ENCODE data around the gene ST8SIA1. TPM values are rescaled to one million over a fixed set of nuclear protein-coding genes. Genes with fewer than 3 reads are reported as not detected.

ST8SIA1 gene
- total and polyA plus RNA-seq, 9 donors, result 0.69 to 18.1 (median 4.1) TPM

GRCh38 chr12:22360774-22361173 is 26.3 kb upstream of the ST8SIA1 start:
- Histone ChIP-seq H3K36me3 (no peaks in the 10 kb centered on the region), H3K4me3 (no peak overlapping the region), H3K27ac (no peak overlapping the region), H3K9me3 (no peaks in the 10 kb centered on the region), H3K4me1 (ENCODE audit: insufficient read depth) (no peaks in the 10 kb centered on the region), H3K27me3 (no peaks in the 10 kb centered on the region)
- intact Hi-C loops (cut with DNase I), result no loop called here
- 74 to 84% (median 82%) methylated on average over 5 of the region's 5 CpGs for WGBS, 3 donors
- DNase-seq, result no peak
- TF ChIP-seq CTCF (IDR thresholded peaks at IDR 0.05), result no peak

- intact Hi-C loops (cut with DNase I), result no loop called here
- TF ChIP-seq POLR2A (IDR thresholded peaks at IDR 0.05), result no peak
These were observed 23.0 kb upstream of the ST8SIA1 start for GRCh38 chr12:22357531-22357930.

GRCh38 chr12:22356231-22356630 is 21.7 kb upstream of the ST8SIA1 start:
- TF ChIP-seq POLR2A (IDR thresholded peaks at IDR 0.05), result no peak
- no peak for TF ChIP-seq EP300 (IDR thresholded peaks at IDR 0.05)
- no peak for TF ChIP-seq CTCF (IDR thresholded peaks at IDR 0.05)
- DNase-seq, result no peak

More at GRCh38 chr12:22357531-22357930, 23.0 kb upstream of the ST8SIA1 start:
- Histone ChIP-seq H3K4me3 (no peak overlapping the region), H3K9me3 (no peaks in the 10 kb centered on the region), H3K27me3 (no peaks in the 10 kb centered on the region), H3K27ac (no peak overlapping the region), H3K4me1 (ENCODE audit: insufficient read depth) (no peaks in the 10 kb centered on the region), H3K36me3 (no peaks in the 10 kb centered on the region)
- DNase-seq, result no peak
- 90 to 94% (median 92%) methylated on average over 3 of the region's 3 CpGs for WGBS, 3 donors

GRCh38 chr12:22355011-22355580 is 20.6 kb upstream of the ST8SIA1 start:
- Histone ChIP-seq H3K36me3 (no peaks in the 10 kb centered on the region), H3K9me3 (no peaks in the 10 kb centered on the region), H3K27me3 (no peaks in the 10 kb centered on the region), H3K4me1 (ENCODE audit: insufficient read depth) (no peaks in the 10 kb centered on the region), H3K27ac (no peak overlapping the region), H3K4me3 (no peak overlapping the region)
- DNase-seq, result no peak
- WGBS, 3 donors, result 91 to 98% (median 91%) methylated on average over 5 of the region's 5 CpGs
- intact Hi-C loops (cut with DNase I), result no loop called here
- TF ChIP-seq POLR2A (IDR thresholded peaks at IDR 0.05) (no peak), EP300 (IDR thresholded peaks at IDR 0.05) (no peak), CTCF (IDR thresholded peaks at IDR 0.05) (no peak)

More at GRCh38 chr12:22356231-22356630, 21.7 kb upstream of the ST8SIA1 start:
- H3K27ac ChIP-seq, result no peak overlapping the region
- intact Hi-C loops (cut with DNase I), result no loop called here
- no peaks in the 10 kb centered on the region for H3K9me3 ChIP-seq
- no peaks in the 10 kb centered on the region for H3K4me1 ChIP-seq (ENCODE audit: insufficient read depth)
- no peak overlapping the region for H3K4me3 ChIP-seq
- no peaks in the 10 kb centered on the region for H3K36me3 ChIP-seq
- 84 to 90% (median 88%) methylated on average over 1 of the region's 1 CpG for WGBS, 3 donors
- no peaks in the 10 kb centered on the region for H3K27me3 ChIP-seq

GRCh38 chr12:22353615-22354325 is 19.3 kb upstream of the ST8SIA1 start:
- DNase-seq, result no peak
- Histone ChIP-seq H3K36me3 (no peaks in the 10 kb centered on the region), H3K4me3 (no peak overlapping the region), H3K4me1 (ENCODE audit: insufficient read depth) (no peaks in the 10 kb centered on the region), H3K27me3 (no peaks in the 10 kb centered on the region), H3K9me3 (no peaks in the 10 kb centered on the region), H3K27ac (no peak overlapping the region)
- TF ChIP-seq CTCF (IDR thresholded peaks at IDR 0.05) (no peak), EP300 (IDR thresholded peaks at IDR 0.05) (no peak), POLR2A (IDR thresholded peaks at IDR 0.05) (no peak)
- 97 to 100% (median 98%) methylated on average over 1 of the region's 1 CpG for WGBS, 3 donors
- intact Hi-C loops (cut with DNase I), result loop anchor here in 1 of 4 donors (2.0 kb wide), 1 partner anchor 39 kb away; no protein-coding TSS in a partner anchor

All from ovary (tissue), 9 donors.